Embryonic facial prominence (tissue), 1 donor: Measurements from ENCODE around the gene STK32C.

Experiments
- DNase-seq: peaks from one replicate; pipeline ENCODE4 v3.0.0-alpha.2; 2016; ENCODE audit errors: extremely low spot score

STK32C gene

DNA sequence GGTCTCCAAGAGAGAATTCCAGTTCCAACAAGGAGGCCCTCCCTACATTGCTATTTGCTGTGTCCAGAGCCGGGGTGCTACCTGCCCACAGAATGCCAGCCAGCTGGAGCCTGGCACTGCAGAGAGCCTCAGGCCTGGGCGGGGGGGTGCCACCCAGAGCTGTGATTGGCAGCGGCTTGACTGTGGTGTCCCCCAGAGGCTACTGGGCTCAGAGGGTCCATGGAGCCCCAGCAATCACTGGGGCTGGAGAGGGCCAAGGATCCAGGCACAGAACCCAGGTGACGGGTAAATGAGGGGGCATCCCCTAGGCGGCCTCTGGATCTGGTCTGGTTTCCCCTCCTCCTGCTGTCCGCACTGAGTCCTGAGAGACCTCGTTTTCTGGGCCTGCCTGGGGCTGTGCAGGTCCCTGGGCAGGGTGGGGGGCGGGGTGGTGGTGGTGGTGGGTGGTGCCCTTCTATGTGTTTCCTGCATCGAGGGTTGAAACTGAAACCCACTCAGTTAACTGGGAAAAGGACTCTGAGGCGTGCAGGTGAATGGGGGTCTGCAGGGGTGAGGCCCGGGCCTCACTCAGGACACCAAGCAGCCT lies 108.4 kb downstream of the STK32C start:
- DNase-seq: no peak

DNA sequence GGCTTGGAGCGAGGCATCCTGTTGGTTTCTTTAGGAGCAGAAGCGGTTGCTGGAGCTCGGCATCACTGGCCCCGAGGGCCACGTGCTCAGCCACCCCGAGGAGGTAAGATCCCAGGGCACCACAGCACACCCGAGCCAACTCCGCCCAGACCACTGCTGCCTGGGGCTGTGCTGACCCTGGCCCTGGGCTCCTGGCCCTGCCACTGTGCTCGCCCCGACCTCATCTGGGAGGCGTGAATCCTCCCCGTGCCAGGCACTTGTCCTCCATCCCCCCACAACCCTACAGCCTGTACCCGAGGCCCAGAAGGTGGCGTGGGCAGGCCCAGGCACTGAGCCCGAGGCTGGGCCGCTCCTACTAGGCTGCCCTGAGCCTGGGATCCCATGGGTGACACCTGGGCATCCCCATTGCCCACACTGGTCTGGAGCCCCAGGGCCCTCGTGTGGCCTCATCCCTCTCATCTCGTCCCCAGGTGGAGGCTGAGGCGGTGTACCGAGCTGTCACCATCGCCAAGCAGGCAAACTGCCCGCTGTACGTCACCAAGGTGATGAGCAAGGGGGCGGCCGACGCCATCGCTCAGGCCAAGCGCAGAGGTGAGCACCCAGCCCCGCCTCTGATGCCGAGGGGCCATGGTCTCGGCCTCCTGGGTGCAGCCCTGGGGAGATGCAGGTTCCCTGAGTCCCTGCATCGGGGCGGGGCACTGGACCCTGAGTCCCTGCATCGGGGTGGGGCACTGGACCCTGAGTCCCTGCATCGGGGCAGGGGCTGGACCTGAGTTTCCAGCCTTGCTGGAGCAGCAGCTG lies 109.2 kb downstream of the STK32C start:
- no peak for DNase-seq

DNA sequence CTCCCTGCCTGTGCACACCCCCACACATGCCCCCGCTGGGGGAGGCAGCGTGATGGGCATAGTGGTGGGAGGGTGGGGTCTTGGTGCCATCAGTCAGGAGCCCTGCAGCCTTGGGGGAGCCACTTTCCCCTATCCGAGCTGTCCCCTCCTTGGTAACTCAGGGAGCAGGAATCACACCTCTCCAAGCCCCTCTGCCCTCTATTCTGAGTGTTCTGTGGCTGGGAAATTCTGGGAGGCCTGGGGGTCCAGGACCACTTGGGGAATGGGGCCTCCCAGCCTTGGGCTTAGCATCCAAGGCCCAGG lies 109.7 kb downstream of the STK32C start:
- no peak for DNase-seq

DNA sequence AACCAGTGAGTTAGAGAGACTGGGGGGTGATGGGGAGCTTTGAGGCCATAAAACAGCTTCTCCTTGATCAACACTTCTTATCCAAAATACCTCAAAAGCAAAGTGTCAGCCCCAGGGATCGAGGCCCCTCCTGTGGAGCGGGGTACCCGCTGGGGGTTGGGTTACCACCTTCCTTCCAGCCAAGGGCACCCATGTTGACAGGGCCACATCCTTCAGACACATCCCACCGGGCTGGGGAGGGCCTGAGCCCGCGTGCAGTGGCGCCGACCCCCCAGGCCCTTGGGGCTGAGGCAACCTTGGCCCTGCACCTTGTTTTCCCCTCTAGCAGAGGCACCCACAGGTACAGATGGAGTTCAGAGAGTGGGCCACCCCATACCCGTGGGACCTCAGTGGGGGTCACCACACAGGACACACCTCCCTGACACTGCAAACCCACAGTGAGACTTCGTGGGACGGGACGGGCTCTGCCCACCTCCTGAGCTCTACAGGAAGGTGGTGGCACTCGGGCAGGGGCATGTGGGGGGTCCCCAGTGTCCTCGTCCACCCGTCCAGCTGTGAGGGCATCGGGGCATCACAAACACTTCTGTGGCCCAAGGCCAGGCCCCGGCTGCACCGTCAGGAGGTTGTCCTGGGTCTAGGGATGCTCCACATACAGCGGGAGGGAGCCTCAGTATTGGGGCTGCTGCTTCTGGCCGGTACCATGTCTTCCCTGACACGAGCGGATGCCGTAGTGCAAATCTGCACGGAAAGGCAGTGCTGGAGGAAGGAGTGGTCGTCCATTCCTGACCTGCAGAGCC lies 110.3 kb downstream of the STK32C start:
- no peak for DNase-seq

DNA sequence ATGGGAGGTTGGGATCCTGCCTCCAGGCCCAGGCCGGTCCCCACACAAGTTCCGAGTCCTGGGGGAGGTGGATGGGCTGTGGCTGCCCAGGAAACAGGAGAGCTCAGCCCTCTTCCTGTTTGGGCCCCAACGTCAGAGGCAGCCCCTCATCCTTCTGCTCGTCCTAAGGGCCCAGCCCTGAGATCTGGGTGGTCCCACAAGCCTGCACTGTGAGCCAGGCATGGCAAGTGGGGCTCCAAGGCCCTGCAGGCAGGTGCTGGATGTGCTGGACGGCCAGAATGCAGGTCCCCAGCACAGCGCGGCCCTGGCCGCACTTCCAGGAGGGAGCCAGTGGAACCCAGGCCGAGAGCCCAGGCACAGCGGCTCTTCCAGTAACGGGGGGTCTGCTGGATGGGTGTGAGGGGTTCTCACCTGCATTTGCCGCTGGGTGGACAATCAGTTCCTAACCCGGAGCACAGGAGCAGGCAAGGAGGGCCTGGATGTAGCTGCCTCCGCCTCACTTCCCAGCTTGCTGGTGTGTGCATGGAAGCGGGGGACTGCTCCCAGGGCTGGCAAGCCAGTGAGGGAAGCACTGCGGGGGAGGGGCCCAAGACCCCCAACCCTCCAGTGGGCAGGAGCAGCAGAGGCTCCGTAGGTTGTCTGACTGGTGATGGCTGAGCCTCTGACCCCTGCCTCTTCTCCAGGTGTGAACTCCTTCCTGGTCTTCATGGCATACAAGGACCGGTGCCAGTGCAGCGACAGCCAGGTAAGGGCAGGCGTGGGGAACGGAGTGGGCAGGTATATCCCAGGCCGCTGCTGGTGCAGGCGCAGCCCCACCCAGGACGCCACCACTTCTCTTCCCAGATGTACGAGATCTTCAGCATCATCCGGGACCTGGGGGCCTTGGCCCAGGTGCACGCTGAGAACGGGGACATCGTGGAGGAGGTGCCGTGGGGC lies 111.3 kb downstream of the STK32C start:
- DNase-seq: no peak

DNA sequence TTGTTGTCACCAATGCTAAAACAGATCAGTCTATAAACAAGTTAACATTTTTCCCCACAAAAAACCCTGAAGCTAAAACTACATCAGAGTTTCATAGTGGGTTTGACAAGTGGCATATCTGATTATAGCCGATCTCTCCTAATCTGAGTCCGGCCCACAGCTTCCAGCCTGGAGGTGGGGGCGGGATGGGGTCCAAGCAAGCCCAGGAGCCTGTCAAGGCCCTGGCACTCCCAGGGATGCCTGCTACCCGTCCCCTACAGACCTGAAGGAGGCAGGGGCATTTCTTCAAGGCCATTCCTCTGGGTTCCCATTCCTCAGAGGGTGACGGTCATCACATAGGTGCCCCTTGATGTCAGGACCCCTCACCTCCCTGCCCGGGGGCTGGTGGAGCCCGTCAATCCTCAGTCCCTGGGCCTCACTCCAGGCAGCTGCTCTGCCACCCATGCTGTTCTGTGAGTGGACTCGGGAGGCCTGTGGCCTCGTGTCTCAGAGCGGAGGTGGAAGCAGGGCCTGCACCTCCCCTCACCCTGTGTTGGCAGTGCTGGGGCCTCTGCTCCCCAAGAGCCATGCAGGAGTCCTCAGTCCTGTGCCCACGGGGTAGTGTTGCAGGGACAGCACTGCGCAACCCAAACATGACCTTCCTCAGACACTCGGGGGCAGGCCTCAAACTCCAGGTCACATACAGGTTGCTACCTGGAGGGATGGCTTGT lies 112.2 kb downstream of the STK32C start:
- DNase-seq: no peak

DNA sequence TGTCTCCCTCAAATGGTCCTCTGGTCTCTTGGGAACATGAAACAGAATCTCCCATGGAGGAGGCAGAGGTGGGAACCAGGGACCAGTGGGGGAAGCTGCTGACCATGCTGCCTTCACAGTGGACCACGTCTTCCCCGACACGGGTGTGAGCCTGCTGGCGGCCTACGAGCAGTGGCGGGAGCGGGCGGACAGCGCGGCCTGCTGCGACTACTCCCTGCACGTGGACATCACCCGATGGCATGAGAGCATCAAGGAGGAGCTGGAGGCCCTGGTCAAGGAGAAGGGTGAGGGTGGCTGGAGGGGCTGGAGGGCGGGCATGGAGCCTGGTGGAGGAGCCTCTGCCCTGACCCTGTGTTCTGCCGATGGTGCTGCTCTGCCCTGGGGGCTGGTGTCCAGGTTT lies 113.0 kb downstream of the STK32C start:
- DNase-seq: no peak

DNA sequence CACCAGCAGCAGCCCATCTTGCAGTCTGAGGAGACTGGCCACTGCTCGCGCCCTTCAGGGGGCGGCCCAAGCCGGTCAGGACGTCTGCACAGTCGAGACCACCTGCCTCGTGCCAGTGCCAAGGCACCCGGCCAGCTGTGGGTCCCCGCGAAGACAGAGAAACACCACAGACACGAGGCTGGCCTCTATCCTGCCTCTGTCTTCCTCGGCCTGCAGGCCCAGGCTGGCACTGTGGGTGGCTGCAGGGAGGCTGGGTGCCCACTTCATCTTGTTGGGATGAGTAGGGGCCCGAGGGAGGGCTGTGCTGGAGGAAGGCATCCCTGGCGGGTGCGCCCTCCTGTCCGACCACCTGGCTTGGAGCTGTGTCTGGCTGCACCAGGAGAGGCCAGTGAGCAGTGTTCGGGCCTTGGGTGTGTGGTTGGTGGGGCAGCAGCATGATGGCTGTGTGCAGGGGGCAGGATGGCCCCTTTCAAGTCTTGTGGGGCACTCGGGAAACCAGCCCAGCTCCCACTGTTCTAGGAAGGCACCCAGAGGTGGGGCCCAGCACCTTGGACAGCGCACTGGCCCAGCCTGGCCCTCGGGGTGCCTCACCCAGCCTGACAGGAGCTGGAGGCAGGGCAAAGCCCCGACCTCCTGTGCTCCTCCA lies 113.7 kb downstream of the STK32C start:
- DNase-seq: no peak

DNA sequence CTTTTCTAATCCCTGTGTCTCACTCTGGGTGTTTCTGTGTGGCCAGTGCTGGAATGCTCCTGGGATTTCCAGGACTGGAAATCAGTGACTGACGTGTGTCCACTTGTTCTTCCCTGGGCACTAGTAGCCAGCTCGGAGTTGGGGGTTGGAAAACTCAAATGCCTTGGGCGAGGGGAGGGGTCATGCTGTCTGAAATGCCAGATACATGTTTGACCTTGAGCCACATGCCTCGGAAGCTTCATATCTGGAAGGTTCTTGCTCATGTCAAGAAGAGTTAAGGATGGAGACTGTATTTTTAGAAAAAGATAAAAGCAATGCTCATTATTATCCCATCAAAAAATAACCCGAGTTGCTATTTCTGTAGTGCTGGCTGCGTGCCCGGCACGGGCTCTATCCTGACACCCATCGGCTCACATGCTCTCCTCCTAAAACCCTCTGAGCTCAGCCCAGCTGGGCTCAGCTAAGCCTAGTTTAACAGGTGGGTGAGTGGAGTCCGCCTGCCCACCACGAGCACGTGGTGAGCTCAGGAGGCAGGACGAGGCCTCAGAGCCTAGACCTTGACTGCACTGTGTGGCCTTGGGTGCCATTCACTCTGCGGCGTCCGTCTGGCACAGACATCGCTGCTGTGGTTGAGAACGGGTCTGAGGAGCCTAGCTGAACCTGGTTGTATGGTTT lies 114.6 kb downstream of the STK32C start:
- DNase-seq: no peak

DNA sequence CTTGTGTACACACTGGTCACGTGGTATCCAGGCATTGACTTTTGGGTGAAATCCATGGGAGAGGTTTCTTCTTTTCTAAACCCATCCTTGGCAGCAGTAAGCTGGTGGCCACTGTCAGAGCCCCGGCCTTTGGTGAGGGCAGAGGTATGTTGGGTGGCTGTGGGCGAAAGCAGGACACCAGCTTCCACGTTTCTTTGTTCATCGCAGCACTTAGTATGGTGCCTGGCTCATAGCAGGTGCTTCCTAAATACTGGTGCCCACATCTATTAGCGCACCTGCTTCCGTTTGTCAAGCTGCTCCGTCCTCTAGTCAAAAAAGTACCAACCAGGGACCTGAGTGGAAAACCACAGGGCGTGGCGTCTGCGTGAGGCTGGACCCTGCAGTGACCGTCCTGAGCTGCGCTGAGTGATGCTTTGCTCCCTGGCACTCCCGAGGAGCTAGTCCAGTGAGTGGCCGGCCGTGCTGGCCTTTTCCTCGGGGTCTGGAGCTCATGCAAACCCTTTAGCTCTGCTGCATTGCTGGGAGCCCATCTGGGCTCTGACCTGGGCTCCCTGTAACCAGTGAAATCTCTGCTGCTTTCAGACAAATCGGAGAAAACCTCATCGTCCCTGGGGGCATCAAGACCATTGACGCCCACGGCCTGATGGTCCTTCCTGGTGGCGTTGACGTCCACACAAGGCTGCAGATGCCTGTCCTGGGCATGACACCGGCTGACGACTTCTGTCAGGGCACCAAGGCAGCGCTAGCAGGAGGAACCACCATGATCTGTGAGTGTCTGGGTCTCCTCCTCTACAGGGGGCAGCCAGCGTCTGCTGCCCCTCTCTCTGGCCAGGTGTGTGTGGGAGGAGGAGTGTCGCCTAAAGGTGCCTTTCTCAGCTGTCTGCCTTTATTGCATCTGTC lies 115.4 kb downstream of the STK32C start:
- DNase-seq: no peak

DNA sequence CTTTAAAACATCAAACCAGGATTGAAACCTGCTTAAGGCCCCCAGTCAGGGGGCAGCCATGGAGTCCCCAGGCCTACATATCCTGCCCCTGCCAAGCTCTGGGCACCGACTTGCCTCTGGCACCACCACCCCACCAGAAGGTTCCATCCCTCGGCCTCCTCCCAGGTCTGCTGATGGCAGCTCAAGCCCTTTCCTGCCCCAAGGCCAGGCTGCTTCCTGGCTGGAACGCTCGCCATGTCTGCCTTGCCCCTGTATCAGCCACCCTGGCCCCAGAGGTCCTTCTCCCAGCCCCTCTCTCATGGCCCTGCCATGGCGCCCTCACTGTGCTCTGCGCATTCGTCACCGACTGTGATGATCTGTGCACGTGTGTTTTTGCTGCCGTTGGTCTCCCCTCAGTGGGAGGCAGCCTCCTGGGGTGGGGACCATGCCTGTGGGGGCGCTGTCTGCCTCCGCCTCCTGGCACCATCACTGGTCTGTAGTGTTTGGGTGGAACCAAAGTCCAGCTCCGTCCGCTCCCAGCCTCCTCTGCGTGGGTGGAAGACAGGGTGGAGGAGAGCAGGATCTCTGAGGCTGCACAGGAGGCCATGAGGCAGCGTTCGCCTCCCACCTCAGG lies 117.8 kb downstream of the STK32C start:
- DNase-seq: no peak

DNA sequence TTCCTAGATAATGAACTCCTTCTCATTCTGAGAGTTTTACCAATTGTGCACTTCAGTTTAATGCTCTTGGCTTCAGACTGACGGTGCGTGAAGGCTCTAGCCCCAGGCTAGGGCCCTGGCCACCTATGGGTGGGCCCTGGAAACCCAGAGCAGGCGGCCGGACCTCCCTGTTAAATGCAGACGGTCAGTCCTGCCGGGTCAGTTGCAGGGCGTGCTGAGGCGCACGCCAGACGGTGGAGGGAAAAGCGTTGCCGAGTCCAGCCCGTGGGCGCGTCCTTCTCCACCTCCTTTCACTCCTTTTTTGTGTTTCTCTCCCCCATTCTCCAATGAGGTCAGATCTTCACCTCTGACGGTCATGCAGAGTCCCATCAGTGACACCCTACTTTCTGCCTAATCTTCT lies 118.7 kb downstream of the STK32C start:
- no peak for DNase-seq

DNA sequence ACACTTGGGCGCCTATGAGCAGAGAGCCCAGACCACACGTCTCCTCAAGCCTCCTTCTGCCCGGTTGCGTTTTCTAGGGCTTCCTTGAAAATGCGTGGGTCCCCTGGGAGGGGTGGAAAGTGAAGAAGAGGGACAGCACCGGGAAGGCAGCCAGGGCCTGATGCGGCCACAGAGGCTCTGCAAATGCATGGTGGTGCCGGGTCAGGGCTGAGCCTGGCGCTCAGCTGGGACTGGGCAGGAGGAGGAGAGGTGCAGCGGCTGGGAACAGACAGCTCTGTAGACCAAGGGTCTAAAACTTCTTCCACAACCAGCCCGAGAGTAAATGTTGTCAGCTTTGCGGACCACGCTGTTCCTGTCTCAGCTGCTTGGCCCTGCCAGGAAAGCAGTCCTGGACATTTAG lies 119.4 kb downstream of the STK32C start:
- DNase-seq: no peak

DNA sequence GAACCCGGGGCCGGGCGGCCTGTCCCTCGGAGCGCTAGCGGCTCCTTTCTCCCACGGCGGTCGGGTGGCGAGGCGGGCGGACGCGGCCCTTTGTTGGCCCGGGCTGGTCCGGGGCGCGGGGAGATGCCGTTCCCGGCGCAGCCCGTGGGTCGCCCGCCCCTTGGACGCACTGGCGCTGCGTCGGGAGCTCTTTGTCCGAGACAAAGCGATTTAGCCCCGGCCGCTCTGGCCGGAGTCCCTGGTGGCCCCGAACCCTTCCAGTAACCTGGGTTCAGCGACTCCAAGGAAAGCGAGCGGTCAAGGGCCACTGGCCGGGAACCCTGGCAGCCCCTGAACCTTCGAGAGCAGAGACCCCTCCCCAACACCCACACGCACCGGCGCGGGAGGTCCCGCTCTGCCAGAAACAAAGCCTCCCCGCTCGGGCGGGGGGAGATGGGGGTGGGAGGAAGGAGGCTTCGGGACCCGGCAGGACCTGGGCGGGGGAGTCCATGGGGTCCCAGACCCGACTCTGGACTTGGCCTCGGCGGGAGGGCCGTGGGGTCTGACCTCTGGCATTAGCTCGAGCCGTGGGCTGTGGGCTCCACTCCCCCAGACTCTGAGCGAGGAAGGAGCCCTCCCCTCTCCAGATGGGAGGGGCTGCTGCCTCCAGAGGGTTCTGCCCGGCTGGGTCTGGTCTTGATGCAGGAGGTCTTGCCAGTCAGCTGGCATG lies 120.2 kb downstream of the STK32C start:
- DNase-seq: no peak

DNA sequence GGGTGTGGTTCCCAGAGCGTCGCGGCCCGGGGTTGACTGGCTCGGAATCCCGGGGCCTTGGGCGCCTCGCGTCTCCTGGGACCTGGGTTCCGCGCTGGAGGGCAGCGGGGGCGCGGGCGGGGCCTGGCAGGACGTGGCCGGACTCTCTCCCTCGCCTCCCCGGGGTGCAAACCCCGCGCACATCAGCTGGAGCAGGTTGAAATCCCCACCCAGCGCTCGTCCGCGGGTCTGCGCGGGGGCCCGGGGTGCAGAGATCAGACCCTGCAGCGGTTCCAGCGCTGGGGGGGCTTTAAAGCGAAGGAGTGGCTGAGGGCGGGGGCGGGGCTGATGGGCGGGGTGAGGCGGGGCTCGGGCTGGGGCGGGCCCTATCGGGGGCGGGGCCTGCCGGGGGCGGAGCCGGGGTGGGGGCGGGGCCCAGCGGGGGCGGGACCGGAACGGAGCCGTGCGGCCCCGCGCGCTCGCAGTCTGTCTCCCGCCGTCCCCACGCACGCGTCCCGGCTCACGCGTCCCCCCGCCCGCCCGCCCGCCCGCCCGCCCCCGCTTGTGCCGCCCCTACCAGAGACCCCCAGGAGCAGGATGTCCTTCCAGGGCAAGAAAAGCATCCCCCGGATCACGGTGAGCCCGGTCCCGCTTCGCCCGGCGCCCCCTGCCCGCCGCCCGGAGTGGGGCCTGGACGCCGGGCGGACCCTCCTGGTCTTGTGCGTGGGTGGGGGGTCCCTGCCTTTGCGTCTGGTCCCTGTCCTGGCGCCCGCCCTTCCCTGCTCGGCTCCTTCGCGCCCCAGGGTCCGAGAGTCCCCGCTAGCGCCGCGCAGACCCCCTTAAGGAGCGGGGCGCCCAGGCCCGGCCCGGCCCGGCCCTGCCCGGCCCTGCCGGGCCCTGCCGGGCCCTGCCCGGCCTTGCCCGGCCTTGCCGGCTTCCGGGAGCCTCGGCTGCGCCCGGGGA lies 121.0 kb downstream of the STK32C start, which contains the start of gene DPYSL4:
Gene DPYSL4, plus strand, starts transcription at position 461 of the 942 bp plus-strand sequence. Its CDS starts 116 bp downstream, at position 577.
- no peak for DNase-seq

DNA sequence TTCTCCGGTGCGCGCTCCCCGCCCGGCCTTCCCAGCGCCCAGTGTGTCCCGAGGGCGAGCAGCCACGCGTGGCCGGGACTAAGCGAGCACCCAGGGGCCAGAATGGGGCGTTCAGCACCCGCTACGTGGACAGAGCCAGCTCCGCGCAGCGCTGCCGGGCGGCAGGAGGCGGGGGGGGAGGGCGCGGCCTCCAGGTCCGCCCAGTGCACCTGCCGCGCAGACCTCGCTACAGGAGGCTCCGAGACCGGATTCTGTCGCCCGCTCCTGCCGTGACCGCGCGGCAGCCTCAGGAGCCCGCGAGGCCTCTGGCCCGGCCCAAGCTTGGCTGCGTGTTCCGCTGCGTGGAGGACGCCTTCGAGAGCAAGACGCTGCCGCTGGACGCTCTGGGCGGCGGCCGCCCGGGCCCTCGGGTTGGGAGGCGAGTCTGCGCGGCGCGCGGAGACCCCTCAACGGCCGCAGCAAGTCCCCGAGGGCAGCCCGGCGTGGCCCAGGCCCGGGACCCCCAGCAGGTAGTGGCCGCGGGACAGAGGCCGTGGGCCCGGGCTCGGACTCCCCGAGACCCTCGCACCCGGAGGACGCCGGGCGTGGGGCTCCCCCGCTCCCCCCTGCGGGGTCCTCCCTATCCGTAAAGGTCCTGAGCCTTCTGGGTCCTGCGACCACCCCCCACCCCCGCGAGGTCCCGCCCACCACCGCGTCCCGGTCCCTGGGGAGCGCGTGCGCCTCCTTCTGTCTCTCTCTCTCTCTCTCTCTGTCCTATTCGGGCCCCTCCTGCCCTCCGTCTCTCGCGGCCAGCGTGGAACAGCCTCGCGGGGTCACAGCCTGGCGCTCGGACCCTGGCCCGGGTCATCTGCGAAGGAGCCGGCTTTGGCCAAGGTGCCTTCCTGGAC lies 121.9 kb downstream of the STK32C start:
- no peak for DNase-seq
